Suppressor macrophage treated with lipopolysaccharide for 4 hours (primary cell): ENCODE results near the gene PARP1.
"Not testable (repeated sequence)": the region's sequence is repeated elsewhere in the genome, so short reads cannot be mapped to it uniquely, and the experiment has no call there.

Experiments used
- DNase-seq: peaks from one replicate; pipeline ENCODE4 v3.0.0-alpha.2; 2020

Gene PARP1

DNA sequence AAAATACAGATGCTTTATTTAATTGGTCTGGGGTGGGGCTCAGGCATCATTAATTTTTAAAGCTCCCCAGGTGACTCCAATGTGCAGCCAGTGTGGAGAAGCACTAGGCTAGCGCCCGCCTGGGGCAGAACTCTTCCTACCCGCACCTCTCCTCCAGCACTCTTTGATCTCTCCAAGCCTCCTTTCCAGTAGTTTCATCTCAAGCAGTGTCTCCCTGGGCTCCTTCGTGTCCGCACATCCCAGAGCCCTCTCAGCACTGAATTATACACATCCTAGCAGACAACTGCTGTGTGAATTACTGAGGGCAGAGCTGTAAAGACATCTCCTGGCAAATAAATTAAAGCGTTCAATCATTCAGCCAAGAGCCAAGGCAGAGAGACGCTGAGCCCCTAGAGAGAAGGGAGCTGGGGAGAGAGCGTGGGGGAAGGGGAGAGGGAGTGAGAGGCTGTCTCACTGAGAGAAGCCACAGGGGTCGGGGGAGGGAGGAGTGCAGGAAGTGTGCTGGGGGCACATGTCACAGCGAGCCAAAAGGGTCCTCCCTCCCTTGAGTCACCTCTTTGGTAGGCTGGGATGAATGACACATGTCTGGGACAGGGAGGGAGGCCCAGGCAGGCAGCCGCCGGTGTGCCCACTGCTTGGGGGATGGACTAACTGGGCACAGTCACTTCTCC lies 21.0 kb upstream of the PARP1 start:
- DNase-seq: no peak

DNA sequence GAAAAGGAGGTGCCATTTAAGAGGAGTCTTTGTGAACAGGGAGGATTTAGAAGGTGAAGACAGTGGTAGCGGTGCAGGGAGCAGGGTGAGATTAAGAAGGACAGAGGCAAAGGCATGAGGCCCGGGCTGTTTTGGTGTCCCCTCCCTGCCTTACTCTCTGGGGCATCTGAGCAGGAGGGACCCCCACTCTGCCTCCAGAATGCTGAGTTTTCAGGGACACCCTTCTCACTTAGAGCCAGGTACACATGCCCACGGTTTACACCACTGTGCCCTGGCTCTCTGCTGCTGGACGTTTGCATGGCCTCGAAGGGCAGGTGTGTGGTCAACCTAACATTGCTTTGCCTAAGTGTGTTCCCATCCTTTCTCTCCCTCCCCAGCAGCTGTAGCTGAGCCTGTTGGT lies 20.5 kb upstream of the PARP1 start:
- DNase-seq: no peak

DNA sequence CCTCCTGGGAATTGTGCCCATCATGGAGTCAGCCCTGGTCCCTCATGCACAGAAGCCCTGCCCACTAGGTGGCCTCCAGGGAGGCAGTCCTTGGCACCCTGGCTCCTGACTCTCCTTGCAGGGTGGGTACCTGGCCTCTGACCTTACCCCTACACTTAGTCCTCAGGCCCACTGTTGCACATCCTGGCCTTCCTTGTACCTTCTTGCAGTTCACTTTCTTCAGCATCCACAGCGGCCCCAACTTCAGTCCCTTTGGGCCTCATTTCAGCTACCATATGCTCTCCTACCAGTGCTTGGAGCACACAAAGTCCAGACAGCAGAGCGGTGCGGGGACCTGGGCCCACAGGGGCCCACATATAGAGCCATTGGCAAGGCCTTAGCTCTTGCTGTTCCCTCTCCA lies 19.2 kb upstream of the PARP1 start:
- no peak for DNase-seq

DNA sequence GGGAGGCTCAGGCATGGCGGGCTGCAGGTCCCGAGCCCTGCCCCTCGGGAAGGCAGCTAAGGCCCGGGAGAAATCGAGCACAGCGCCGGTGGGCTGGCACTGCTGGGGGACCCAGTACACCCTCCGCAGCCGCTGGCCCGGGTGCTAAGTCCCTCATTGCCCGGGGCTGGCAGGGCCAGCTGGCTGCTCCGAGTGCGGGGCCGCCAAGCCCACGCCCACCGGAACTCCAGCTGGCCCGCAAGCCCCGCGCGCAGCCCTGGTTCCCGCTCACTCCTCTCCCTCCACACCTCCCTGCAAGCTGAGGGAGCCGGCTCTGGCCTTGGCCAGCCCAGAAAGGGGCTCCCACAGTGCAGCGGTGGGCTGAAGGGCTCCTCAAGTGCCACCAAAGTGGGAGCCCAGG lies 18.5 kb upstream of the PARP1 start:
- DNase-seq: not testable (repeated sequence)

DNA sequence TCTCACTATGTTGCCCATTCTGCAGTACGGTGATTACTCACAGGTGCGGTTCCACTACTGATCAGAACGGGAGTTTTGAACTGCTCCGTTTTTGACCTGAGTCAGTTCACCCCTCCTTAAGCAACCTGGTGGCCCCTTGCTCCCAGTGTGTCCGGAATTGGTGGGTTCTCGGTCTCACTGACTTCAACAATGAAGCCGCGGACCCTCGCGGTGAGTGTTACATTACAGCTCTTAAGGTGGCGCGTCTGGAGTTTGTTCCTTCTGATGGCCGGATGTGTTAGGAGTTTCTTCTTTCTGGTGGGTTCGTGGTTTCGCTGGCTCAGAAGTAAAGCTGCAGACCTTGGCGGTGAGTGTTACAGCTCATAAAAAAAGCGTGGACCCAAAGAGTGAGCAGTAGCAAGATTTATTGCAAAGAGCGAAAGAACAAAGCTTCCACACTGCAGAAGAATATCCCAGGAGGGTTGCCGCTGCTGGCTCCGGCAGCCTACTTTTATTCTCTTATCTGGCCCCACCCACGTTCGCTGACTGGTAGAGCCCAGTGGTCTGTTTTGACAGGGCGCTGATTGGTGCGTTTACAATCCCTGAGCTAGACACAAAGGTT lies 17.6 kb upstream of the PARP1 start:
- no peak for DNase-seq

DNA sequence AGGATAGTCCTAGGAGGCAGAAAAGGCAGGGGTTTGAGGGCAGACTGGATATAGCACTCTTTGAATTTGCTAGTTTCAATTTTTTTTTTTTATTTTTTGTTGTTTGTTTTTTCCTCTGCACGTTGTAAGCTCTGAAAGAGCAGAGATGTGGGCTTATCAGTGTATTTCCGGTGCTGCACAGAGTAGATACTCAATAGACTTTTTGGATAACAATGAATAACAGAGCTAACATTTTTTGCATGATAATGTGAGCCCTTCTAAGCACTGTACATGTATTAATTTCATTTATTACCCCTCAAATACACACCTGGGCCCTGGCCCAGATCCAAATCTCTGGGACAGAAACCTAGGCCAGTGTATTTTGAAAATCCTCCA lies 17.1 kb upstream of the PARP1 start:
- DNase-seq: no peak

DNA sequence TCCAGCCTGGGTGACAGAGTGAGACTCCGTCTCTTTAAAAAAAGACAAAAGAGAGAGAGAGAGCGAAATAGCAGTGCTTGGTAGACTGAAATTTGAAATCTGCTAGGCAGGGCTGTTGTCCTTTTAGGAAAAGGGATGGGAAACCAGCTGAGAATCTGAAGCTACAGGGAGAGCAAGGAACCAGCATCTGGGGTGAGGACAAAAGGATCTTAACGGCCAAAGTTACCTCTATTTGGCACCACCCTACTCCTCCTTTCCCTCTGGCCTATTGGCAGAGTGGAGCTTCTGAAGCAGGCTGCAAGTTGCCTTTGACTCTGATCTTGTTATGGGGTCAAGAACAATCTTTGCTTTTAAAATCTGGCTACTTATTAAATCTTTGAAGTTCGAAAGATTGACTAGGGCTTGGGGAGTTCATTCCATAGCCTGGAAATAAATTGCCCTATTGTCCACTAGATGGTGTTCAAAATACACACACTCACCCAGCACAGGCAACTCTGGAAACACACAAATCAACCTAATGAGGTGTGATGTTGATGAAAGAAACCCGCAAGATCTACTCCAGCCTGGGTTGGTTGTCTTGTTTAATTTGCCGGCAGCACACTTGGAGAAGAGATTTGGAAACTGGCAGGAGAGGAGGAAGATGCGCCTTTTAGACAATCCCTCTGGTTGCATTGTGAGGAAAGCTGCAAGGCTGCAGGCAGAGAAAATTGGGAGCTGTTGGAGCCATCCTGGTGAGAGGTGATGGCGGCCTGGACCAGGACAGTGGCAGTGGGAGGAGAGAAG lies 16.5 kb upstream of the PARP1 start:
- DNase-seq: no peak

DNA sequence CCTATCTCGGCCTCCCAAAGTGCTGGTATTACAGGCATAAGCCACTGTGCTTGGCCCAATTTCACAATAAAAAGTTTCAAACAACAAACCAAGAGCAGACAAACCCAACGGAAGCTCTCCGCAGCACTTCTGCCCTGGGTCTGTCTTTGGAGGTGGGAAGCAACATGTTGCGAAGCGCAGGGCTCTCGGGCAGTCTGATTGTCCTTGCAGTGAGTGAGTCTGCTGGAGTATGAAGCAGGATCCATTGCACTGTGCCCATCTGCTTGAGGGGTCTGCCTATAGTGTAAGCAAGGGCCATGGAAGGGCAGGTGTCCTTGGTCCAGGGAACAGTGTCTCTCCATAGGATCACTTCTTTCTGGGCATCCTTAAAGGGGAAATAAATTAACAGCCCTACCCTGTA lies 14.6 kb upstream of the PARP1 start:
- no peak for DNase-seq

DNA sequence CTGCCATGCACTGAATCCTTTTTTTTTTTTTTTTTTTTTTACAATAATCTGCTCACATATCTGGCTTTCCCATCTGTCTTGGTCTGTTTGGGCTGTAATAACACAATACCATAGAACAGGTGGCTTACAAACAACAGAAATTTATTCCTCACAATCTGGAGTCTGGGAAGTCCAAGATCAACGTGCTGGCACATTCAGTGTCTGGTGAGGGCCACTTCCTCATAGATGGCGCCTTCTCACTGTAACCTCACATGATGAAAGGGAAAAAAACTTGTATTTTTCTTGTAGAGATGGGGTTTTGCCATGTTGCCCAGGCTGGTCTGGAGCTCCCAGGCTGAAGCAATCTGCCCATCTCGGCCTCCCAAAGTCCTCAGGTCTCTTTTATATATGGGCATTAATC lies 13.0 kb upstream of the PARP1 start:
- no peak for DNase-seq

DNA sequence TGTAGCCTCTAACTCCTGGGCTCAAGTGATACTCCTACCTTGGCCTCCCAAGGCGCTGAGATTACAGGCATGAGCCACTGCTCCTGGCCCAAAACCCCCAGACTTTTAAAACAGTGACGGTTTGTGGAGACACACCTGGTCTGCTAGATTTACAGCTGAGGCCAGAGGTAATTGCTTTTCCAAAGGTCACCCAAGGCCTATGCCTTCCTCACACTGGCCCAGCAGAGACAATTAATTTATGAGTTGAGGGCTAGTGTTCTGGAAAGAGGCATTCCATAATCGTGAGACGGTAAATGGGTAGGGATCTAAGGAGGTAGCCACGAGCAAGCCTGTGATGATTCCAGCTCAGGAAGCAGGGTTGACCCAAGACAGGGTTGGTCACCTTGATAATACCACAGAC lies 12.4 kb upstream of the PARP1 start:
- no peak for DNase-seq

DNA sequence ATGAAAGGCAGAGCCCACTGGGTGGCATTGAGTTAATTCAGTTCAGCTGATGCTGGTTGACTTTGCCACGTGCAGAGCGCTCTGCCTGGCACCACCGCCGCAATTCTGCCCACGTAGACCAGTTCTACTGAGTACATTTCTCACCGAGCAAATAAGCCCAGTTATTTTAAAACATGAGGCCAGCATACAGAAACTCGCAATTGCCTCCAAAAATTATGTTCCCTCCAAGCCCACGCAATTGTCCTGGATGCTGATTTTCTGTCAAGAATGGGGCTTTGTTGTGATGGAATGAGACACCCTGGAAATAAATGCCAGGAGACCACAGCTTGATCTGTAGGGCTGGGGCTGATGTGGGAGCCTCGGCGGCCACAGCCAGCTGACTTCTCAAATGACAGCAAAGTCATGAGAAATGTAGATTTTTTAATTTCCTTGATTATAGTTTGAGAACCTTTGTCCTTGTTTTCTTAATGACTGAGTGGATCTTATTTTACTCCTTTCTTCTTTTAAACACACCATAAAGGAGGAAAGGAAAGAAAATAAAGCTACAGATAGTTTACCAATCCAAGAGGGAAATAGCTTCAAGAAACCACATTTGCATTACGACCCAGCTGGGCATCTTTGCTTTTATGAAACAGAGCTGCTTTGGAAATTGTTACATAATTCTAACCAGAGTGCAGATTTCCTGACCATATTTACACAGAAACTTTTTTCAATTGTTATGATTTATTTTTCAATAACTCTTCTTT lies 11.6 kb upstream of the PARP1 start:
- DNase-seq: no peak

DNA sequence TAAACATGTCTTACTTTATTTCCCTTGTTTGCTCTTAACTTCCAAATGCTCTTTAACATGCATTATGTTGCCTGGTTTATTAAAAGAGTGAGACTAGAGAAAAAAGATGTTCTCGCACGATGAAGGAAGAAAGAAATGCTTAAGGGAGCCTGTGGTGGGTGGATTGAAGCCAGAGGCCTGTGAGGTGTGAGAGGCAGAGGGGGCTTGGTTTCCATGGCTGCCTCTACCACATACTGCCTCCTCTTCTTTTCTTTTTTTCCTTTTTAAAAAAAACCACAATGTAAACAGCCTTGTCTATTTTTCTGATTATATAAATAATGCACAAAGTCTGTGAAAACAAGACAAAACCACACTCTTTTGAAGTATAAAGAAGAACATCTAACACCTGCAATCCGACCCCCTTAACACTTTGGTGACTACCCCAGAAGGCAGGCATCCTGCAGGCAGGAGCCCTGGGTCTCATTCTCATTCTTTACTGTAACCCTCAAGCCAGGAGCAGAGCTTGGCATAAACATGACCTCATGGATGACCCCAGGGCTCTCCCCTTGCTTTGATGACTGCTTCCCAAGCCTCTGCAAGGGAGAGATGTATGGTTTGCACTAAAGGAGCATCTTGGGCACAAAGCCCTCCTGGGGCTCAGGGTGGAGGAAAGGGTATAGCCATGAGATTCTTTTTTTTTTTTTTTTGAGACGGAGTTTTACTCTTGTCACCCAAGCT lies 10.1 kb upstream of the PARP1 start:
- DNase-seq: no peak

DNA sequence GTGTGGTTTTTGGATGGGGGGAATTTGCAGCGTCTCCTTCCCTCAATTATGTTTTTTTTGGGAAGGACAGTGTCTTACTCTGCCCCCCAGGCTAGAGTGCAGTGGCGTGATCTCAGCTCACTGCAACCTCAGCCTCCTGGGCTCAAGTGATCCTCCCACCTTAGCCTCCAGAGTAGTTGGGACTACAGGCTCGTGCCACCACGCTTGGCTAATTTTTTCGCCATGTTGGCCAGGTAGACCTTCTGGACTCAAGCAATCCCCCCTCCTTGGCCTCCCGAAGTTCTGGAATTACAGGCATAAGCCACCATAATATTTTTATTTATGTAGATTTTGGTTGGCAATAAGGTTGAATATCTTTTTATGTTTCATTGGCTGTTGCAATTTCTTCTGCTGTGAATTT lies 9.5 kb upstream of the PARP1 start:
- DNase-seq: no peak

DNA sequence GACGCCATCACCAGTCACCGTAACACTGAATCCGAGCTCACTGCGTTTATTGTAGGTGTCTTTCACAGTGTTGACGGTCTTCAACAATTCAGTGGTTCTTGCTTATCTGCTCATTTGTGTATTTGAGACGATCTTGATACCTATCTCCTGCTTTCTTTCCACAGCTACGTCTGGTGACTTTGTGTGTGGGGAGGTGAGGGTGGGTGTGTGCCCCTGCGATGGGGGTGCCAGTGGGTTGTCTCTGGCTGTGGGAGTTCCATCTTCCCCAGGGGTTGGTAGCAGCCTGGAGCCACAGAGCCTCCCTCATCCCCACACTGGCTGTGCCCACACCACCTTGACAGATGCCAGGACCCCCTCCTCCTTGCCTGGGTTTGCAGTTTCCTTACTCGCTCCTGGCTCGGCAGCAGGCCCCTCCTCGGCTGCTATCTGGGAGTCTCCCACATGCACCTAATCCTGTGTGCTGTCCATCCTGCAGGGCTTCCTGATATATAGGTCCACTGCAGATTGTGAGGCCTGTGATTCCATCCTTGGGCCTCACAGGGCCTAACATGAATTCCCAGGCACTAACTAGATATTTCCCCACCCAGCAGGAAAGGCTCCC lies 6.3 kb upstream of the PARP1 start:
- no peak for DNase-seq

DNA sequence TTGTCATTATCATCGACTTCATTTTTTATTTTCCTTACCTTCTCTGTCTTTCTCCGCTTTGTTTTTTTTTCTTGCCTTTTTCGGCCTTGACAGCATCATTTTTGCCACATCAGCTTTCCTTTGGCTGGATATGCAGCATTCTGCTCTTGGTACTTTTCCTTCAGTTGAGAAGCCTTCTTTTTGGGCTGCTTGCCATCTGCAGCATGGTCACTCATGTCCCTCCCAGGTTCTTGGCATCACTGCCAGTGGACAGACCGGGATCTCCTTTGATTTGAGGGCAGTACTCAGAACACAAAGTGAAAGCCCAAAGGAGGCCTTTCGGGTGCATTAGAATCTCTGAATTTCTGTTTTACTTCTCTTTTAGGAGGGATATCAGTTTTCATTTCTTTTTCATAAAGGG lies 3.7 kb upstream of the PARP1 start:
- DNase-seq: no peak

DNA sequence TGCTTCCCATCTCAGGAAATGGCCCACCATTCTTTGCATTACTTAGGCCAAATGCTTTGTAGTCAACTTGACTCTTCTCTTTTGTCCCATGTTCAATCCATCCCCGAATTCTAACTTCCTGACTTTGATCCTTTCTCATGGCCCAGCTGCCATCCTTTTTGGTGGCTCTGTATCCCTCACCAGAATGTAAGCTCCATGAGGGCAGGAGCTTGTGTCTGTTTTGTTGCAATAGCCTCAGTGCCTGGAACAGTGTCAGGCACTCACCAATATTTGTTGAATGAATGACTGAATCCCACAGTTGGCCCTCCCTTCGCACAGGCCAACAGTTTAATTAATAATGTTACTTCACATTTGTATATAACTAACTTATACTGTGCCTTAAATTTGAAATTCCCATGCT lies 3.1 kb upstream of the PARP1 start:
- no peak for DNase-seq

DNA sequence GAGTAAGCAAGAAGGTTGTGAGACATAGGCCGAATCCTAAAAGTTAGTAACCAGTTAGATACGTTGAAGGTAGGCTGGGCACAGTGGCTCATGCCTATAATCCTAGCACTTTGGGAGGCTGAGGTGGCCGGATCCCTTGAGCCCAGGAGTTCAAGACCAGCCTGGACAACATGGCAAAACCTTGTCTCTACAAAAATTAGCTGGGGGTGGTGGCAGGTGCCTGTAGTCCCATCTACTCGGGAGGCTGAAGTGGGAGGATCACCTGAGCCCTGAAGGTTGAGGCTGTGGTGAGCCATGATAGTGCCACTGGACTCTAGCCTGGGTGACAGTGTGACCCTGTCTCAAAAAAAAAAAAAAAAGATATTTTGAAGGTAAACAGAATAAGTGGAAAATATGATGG lies 1.5 kb upstream of the PARP1 start:
- no peak for DNase-seq

DNA sequence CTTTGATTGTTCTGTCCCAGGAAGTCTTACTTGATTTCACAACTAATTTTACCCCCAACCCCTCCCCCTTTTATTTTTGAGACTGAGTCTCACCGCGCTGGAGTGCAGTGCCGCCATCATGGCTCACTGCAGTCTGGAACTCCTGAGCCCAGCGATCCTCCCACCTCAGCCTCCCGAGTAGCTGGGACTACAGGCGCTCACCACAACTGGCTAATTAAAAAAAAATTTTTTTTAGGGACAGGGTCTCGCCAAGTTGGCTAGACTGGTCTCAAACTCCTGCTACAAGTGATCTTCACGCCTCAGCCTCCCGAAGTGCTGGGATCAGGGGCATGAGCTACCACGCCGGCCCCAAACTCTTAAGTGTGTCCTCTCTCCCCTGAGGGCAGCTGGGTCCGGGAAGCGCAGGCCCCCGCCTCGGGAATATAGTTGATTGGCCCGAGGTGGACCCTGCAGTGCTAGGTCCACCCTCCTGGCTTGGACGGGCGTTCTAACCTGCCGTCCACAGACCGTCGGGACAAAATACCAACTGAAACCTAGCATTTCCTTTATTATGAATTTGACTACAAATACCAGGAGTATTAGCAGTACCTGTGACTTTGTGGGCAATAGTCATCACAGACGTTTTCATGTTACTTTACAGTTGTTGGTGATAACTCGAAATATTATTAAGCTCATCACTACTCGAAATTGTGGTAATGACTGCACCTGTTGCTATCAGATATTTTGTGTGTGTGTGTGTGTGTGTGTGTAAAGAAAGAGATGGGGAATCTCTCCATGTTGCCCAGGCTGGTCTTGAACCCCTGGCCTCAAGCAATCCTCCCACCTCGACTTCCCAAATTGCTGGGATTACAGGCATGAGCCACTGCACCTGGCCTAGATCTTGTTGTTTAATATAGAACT lies 642 bp upstream of the PARP1 start:
- DNase-seq: no peak

DNA sequence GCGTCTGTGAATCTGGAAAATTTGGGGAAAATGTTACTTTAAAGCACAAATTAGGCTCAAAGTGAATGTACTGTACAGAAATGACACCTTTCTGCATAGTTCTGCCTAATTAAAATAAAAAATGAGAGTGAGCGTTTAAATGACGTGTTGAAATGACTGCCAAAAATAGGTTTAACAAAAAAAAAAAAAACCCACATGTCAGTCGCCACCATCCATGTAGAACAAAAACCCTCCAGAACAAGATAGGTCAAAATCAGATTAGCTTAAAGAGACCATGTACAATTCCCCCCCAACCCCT lies 745 bp downstream of the PARP1 start:
- no peak for DNase-seq

DNA sequence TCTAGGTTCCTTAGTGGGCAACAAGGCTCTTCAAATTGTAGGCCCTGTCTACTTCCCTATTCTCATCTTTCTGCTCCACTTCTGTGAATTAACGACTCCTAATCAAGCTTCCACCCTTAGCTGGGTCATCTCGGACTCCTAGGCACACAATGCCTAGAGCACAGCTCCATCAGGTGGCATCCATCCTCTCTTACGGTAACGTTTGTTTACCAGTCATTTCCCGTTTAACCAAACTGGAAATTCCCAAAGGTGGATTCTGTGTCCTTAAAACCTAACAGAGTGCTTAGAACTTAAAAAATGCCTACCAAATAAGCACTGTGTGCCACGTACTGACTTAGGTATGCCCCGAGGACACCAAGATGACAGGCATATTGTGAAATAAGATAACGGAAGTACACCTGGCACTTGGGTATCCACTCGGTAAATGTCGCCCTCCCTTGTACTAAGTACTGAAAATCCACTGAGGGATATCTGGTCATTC lies 1.5 kb downstream of the PARP1 start:
- DNase-seq: peak; percentile 30

DNA sequence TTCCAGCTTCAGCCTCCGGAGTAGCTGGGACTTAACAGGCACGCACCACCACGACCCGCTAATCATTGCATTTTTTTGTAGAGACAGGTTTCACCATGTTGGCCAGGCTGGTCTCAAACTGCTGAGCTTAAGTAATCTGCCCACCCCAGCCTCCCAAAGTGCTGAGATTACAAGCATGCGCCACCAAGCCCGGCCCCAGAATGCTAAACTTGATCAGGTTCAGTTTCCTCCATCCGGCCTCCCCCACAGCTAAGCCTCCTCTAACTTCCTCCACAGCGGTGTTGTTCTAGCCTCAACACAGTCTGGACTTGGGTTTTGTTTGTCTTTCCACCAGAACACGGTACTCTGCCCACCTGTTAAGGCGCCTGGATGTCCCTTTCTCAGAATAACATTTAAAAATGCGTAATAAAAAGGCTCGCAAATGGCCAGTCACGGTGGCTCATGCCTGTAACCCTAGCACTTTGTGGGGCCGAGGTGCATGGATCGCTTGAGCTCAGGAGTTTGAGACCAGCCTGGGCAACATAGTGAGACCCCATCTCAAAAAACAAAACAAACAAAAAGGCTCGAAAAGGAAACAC lies 2.4 kb downstream of the PARP1 start:
- DNase-seq: peak; percentile 48
